Parathyroid adenoma (tissue), 2 donors: ENCODE results near the gene LYPD5.

Experiments
- H2AFZ ChIP-seq: fragments of 300-600 bp; sonication (generic); one replicate; pipeline ENCODE4 v1.7.0; 2017; ENCODE audit warnings: antibody characterized with exemption, mild to moderate bottlenecking
- H3K27ac ChIP-seq: fragments of 300-600 bp; sonication (generic); one replicate; pipeline ENCODE4 v1.7.0; 2017
- H3K27me3 ChIP-seq: fragments of 300-600 bp; sonication (generic); one replicate; pipeline ENCODE4 v1.7.0; 2017; ENCODE audit warnings: low read length; ENCODE audit not compliant: control insufficient read depth, insufficient read depth
- H3K36me3 ChIP-seq: fragments of 300-600 bp; sonication (generic); one replicate; pipeline ENCODE4 v1.7.0; 2017; ENCODE audit warnings: low read length; ENCODE audit not compliant: control insufficient read depth, insufficient read depth
- H3K4me1 ChIP-seq: fragments of 300-600 bp; sonication (generic); one replicate; pipeline ENCODE4 v1.7.0; 2017; ENCODE audit warnings: control low read depth
- H3K4me2 ChIP-seq: fragments of 300-600 bp; sonication (generic); one replicate; pipeline ENCODE4 v1.7.0; 2017; ENCODE audit warnings: low read length
- H3K4me3 ChIP-seq: fragments of 300-600 bp; sonication (generic); one replicate; pipeline ENCODE4 v1.7.0; 2017; ENCODE audit warnings: low read depth, low read length
- H3K79me2 ChIP-seq: fragments of 300-600 bp; sonication (generic); one replicate; pipeline ENCODE4 v1.7.0; 2017; ENCODE audit warnings: control low read depth
- H3K9ac ChIP-seq: fragments of 300-600 bp; sonication (generic); one replicate; pipeline ENCODE4 v1.7.0; 2017; ENCODE audit warnings: mild to moderate bottlenecking
- H3K9me3 ChIP-seq: fragments of 300-600 bp; sonication (generic); one replicate; pipeline ENCODE4 v1.7.0; 2017; ENCODE audit warnings: low read length; ENCODE audit not compliant: control insufficient read depth
- CTCF ChIP-seq: fragments of 300-600 bp; sonication (generic); IDR thresholded peaks from one replicate; pipeline ENCODE4 v1.7.0; 2017; ENCODE audit warnings: antibody characterized with exemption, mild to moderate bottlenecking
- donor health status: primary hyperparathyroidism.

LYPD5 gene

GRCh38 chr19:43779820-43780219 is 22.4 kb downstream of the LYPD5 start:
- Histone ChIP-seq H3K27ac (no peak overlapping the region), H3K9ac (no peak overlapping the region), H3K9me3 (no peaks in the 10 kb centered on the region), H3K79me2 (no peaks in the 10 kb centered on the region), H3K27me3 (no peaks in the 10 kb centered on the region), H2AFZ (no peak overlapping the region), H3K36me3 (no peaks in the 10 kb centered on the region), H3K4me2 (no peak overlapping the region), H3K4me3 (no peak overlapping the region), H3K4me1 (no peaks in the 10 kb centered on the region)
- no peak for TF ChIP-seq CTCF

- H3K4me2 ChIP-seq = no peak overlapping the region
- no peaks in the 10 kb centered on the region for H3K4me1 ChIP-seq
- no peaks in the 10 kb centered on the region for H3K36me3 ChIP-seq
- no peak overlapping the region for H3K9ac ChIP-seq
- H3K79me2 ChIP-seq = no peaks in the 10 kb centered on the region
- no peak overlapping the region for H3K27ac ChIP-seq
- no peak overlapping the region for H3K4me3 ChIP-seq
- no peak overlapping the region for H2AFZ ChIP-seq
- no peaks in the 10 kb centered on the region for H3K9me3 ChIP-seq
- no peaks in the 10 kb centered on the region for H3K27me3 ChIP-seq
- TF ChIP-seq CTCF = no peak
These were observed 23.0 kb downstream of the LYPD5 start for GRCh38 chr19:43779147-43779819.

GRCh38 chr19:43778651-43779050 is 23.6 kb downstream of the LYPD5 start:
- Histone ChIP-seq H3K9me3 (no peaks in the 10 kb centered on the region), H3K79me2 (no peaks in the 10 kb centered on the region), H3K4me3 (no peak overlapping the region), H3K4me1 (no peaks in the 10 kb centered on the region), H3K4me2 (no peak overlapping the region), H2AFZ (no peak overlapping the region), H3K9ac (no peak overlapping the region), H3K27me3 (no peaks in the 10 kb centered on the region), H3K36me3 (no peaks in the 10 kb centered on the region), H3K27ac (no peak overlapping the region)
- TF ChIP-seq CTCF = no peak

- Histone ChIP-seq H3K27me3 (no peaks in the 10 kb centered on the region), H2AFZ (no peak overlapping the region), H3K4me3 (no peak overlapping the region), H3K79me2 (no peaks in the 10 kb centered on the region), H3K36me3 (no peaks in the 10 kb centered on the region), H3K4me1 (no peaks in the 10 kb centered on the region), H3K9me3 (no peaks in the 10 kb centered on the region), H3K27ac (no peak overlapping the region), H3K4me2 (no peak overlapping the region), H3K9ac (no peak overlapping the region)
- TF ChIP-seq CTCF = no peak
These were observed 25.0 kb downstream of the LYPD5 start for GRCh38 chr19:43777163-43777695.

- H3K27me3 ChIP-seq = no peaks in the 10 kb centered on the region
- H3K4me1 ChIP-seq = no peaks in the 10 kb centered on the region
- no peaks in the 10 kb centered on the region for H3K9me3 ChIP-seq
- H3K4me3 ChIP-seq = no peak overlapping the region
- no peaks in the 10 kb centered on the region for H3K36me3 ChIP-seq
- no peaks in the 10 kb centered on the region for H3K79me2 ChIP-seq
- no peak overlapping the region for H3K27ac ChIP-seq
- H3K4me2 ChIP-seq = no peak overlapping the region
- no peak overlapping the region for H2AFZ ChIP-seq
- TF ChIP-seq CTCF = no peak
- no peak overlapping the region for H3K9ac ChIP-seq
These were observed 26.0 kb downstream of the LYPD5 start for GRCh38 chr19:43776286-43776685.
